Placental epithelial cell (primary cell): ENCODE measurements around the gene SLC6A16. TPM values are rescaled to one million over a fixed set of nuclear protein-coding genes. Genes with fewer than 3 reads are reported as not detected.

Source experiments
- small RNA-seq: library from RNA; depleted of rRNA; stranded (forward); fragments of <200 nt; gene quantifications from one replicate; pipeline ENCODE3, GENCODE V24; 2012
- total RNA-seq: library from RNA; depleted of rRNA; stranded (reverse); fragments of >200 nt; gene quantifications from 2 replicates; pipeline ENCODE4 v1.2.3, GENCODE V29; 2012

SLC6A16 gene
- under 0.01 TPM in 1 of 2 replicates, not detected in the other for total RNA-seq

DNA sequence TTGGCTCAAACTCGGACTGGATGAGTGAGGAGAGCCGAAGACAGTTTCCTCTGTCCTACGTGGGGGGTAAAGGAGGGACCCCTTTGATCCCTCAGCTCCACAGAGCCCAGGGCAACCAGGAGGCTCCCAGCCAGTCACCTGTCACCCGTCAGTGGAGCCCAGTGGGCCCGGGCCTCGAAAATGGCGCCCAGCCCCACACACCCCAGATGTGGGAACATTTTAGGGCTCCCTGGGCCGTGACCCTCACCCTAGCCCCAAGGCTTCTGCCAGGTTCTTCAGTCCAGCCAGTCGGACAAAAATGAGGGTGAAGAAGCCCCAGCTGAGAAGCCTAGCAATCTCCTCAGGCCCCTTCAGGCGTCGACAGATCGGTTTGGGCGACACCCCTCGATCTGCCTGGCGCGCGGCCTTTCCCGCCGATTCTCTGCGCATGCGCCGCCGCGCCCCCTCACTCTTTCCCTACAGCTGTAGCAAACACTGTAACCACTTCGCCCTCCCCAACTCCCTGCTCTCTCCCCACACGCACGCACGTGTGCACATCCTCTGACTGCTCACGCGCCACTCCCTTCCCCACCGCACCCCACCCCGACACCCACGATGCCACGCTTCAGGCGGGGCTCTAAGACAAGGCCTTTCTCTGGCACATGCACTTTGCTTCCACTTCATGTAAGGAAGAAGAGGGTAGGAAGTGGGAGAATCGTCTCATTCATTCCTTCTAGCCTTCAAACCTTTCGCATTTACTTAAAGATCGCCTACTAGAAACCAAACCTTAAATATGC, at the start of gene SLC6A16:
Gene SLC6A16, minus strand, starts transcription at position 391 of the 776 bp plus-strand sequence. CDS start 13,844 bp downstream, outside the sequence.

DNA sequence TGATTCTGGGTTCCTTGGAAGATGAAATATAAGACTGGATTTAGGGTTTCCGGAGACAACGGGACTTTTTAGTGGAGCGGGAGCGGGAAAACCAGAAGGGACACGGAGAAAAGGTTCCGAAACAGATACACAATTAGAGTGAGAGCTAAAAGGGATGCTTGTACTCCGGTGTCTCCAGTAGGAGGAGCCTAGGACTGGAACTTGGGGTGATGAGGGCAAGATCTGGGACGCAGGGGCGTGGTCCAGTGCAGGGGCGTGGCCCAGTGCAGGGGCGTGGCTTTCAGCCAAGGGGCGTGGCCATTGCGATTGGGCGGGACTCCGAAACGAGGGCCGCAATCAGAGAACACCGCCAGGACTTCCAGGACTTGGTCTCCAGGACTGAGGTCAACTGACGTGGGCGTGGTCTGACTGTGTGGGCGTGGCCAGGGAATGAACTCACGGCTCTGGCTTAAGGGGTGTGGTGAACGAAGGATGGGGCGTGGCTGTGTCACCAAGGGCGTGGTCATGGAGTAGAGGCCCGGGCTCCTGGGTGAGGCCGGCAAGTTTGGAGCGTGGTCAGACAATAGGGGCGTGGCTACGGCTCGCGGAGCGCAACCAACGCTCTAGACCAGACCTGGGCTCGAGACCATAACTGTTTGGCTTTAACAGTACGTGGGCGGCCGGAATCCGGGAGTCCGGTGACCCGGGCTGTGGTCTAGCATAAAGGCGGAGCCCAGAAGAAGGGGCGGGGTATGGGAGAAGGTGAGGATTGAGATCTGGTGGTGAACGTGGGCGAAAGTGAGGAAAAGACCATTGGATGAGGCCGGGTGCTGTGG, 38.5 kb upstream of the SLC6A16 start, which contains the start of gene DKKL1:
Gene DKKL1, plus strand, starts transcription at position 610 of the 815 bp plus-strand sequence. Its CDS starts 122 bp downstream, at position 732.

DNA sequence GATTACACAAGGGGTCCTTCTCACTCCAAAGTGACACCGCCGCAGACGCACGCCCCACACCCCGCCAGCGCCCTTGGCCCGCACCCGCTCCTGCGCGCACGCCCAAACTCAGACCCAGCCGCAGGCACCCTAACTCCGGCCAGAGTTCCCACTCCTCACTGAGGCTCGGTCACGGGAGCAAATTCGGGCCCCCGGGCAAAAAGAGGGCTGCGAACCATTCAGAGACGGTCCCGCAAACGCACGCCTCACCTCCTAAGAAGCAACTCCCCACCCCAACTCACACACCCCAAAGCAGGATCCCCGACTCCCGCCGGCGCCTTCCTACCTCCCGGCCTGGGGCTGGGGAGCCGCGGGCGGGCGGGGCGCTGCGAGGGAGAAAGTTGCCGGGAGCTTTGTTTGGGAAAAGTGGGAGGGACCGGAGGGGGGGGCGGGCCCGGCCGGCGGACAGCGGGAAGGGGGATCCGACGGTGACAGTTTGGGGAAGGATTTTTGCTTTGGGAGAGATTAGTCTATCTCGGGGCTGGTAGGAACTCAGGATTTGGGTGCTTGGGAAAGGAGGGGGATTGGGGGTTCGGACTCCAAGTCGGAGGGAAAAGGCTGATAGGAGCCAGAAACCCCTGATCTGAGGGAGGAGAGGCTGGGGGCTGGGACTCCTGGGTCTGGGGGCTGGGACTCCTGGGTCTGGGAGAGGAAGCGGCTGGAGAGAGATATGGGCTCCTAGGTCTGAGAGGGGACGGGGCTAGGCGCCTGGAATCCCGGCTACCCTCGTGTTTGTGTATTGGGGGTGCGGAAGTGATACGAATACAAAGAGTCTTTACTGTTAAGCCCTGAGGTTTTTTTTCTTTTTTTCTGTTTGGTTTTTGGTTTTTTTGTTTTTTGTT, 37.3 kb upstream of the SLC6A16 start, which contains the start of gene TEAD2:
Gene TEAD2, minus strand, starts transcription at position 369 of the 881 bp plus-strand sequence. CDS start 2,341 bp downstream, outside the sequence.

DNA sequence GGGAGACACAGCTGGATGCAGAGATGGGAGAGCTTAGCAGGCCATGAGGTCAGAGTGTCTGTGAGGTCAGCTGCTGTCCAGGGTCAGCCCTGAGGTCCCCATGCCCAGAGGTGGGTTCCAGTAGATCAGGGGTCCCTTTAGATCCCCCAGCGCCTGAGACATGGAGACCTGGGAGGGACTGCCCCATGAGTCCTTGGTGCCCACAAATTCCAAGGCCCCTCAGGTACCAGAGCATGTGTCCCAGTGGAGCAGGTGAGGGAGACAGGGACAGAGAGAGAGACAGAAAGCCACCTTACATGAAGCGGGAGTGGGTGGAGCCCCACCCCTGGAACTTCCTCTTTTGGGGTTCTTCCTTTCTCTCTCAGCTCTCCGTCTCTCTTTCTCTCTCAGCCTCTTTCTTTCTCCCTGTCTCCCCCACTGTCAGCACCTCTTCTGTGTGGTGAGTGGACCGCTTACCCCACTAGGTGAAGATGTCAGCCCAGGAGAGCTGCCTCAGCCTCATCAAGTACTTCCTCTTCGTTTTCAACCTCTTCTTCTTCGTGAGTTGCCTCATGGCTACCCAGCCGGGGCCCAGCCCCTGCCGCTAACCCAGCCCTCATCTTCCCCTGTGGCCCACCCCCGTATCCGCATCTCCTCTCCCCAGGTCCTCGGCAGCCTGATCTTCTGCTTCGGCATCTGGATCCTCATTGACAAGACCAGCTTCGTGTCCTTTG, 10.2 kb upstream of the SLC6A16 start, which contains the start of gene CD37:
Gene CD37, plus strand, starts transcription at position 336 of the 713 bp plus-strand sequence. Its CDS starts 135 bp downstream, at position 471.

Small RNAs within 50 kb of the gene (small RNA-seq; reads per million reads assigned to genes)
- gene MIR4324, result not detected

Other genes with a start within 250 kb of the SLC6A16 start
- 147 and 205 TPM in 2 replicates for gene SNRNP70, start 239.7 kb downstream of the SLC6A16 start, total RNA-seq
- 5.1 and 13.0 TPM in 2 replicates for gene LIN7B, start 210.8 kb downstream of the SLC6A16 start, total RNA-seq
- gene C19orf73, start 206.0 kb downstream of the SLC6A16 start, total RNA-seq, result 1.2 and 1.3 TPM in 2 replicates
- gene PPFIA3, start 205.6 kb downstream of the SLC6A16 start, total RNA-seq, result 8.1 and 10.2 TPM in 2 replicates
- 0.11 and 0.39 TPM in 2 replicates for gene HRC, start 169.8 kb downstream of the SLC6A16 start, total RNA-seq
- gene TRPM4, start 167.4 kb downstream of the SLC6A16 start, total RNA-seq, result 35.0 and 36.5 TPM in 2 replicates
- not detected in 2 replicates for gene CD37, start 10.2 kb upstream of the SLC6A16 start, total RNA-seq
- gene TEAD2, start 37.2 kb upstream of the SLC6A16 start, total RNA-seq, result 5.1 and 18.8 TPM in 2 replicates
- 0.39 TPM in 1 of 2 replicates, not detected in the other for gene DKKL1, start 38.7 kb upstream of the SLC6A16 start, total RNA-seq
- gene KASH5, start 63.1 kb upstream of the SLC6A16 start, total RNA-seq, result not detected in 2 replicates
- gene PTH2, start 98.2 kb upstream of the SLC6A16 start, total RNA-seq, result not detected in 2 replicates
- not detected in 2 replicates for gene GFY, start 100.2 kb upstream of the SLC6A16 start, total RNA-seq
- gene SLC17A7, start 116.3 kb upstream of the SLC6A16 start, total RNA-seq, result under 0.01 TPM in 1 of 2 replicates, not detected in the other
- gene PIH1D1, start 126.6 kb upstream of the SLC6A16 start, total RNA-seq, result 84.0 and 118 TPM in 2 replicates
- gene ALDH16A1, start 128.0 kb upstream of the SLC6A16 start, total RNA-seq, result 27.1 and 34.2 TPM in 2 replicates
- 0.79 TPM in 1 of 2 replicates, not detected in the other for gene FLT3LG, start 149.0 kb upstream of the SLC6A16 start, total RNA-seq
- 2,267 and 3,501 TPM in 2 replicates for gene RPL13A, start 162.4 kb upstream of the SLC6A16 start, total RNA-seq
- 2,287 and 2,633 TPM in 2 replicates for gene RPS11, start 171.2 kb upstream of the SLC6A16 start, total RNA-seq
- 39.7 and 108 TPM in 2 replicates for gene FCGRT, start 187.5 kb upstream of the SLC6A16 start, total RNA-seq
- 39.7 and 79.5 TPM in 2 replicates for gene RCN3, start 202.8 kb upstream of the SLC6A16 start, total RNA-seq